A172 (cell line): Measurements from ENCODE around the gene CHD3. TPM values are rescaled to one million over a fixed set of nuclear protein-coding genes. Genes with fewer than 3 reads are reported as not detected.
A peak's percentile ranks its signal among the peaks of the same experiment; 100 is the strongest.
"Not testable (repeated sequence)": the region's sequence is repeated elsewhere in the genome, so short reads cannot be mapped to it uniquely, and the experiment has no call there.

Experiments
- DNase-seq: peaks from one replicate; pipeline ENCODE4 v3.0.0-alpha.2; 2015; ENCODE audit warnings: low spot score
- total RNA-seq: library from RNA; depleted of rRNA; stranded (reverse); fragments of >200 nt; shearing (Covaris generic); gene quantifications from 2 replicates; pipeline ENCODE4 v1.2.3, GENCODE V29; 2014

Gene CHD3
- total RNA-seq, 1 experiment from 2014 or later: 89.2 TPM

GRCh38 chr17:7931709-7932482, 43.3 kb downstream of the CHD3 start, which contains the start of the genes CNTROB and TRAPPC1:
TSS of gene CNTROB (plus strand) at chr17:7932206. CDS start at chr17:7933080, 874 bp downstream.
TSS of gene TRAPPC1 (minus strand) at chr17:7931946. CDS start at chr17:7931829, 117 bp downstream.
- DNase-seq: peak; percentile 98

- peak; percentile 37 for DNase-seq
Observed at GRCh38 chr17:7932483-7932891, 43.9 kb downstream of the CHD3 start.

DNA sequence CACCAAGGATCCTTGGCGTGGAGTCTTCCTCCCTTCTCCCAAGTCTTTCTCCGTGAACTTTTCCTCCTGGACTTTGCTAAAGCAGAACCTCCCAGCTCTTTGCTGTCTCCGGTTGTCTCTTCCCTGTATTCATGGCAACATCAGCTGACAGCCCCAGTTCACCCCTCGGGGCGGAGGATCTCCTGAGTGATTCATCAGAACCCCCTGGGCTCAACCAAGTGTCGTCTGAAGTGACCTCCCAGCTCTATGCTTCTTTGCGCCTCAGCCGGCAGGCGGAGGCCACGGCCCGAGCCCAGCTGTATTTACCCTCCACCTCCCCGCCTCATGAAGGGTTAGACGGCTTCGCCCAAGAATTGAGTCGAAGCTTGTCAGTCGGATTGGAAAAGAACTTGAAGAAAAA, 44.4 kb downstream of the CHD3 start:
- DNase-seq: peak; percentile 71

DNA sequence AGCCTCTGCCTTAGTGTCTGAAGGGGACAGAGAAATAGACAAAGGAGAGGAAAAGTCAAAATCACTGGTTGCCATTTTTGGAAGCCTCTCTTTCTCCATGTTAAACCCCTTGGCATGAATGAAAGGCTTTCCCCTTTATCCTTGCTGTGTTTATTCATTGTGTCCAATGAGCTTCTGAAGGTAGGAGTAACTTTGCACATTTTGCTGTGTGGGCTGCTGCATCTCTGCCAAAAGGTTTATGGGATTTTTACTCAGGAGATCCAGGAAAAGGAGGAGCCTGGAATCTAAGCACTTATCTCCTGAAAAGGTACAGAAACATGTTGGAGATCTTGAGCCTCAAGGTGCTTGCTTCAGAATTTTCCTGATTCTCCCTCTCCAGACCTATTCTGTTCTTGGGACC, 47.3 kb downstream of the CHD3 start:
- DNase-seq: no peak

GRCh38 chr17:7940034-7940433, 51.4 kb downstream of the CHD3 start:
- DNase-seq: no peak

DNA sequence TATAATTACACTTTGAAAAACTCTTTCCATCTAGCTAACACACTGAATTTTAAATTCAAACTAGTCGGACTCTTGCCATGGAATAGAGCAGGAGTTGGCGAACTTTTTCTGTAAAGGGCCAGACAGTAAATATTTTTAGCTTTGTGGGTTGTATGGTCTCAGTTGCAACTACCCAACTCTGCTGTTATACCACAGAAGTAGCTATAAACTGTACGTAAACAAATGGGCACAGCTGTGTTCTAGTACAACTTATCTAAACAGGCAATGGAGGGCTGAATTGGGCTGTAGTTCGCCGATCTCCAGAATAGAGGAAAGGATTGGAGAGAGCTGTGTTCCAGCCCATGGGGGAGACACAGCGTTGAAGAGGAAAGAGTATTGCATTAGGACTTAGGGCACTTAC, 52.2 kb downstream of the CHD3 start:
- no peak for DNase-seq

- no peak for DNase-seq
Observed at GRCh38 chr17:7943291-7943690, 54.7 kb downstream of the CHD3 start.

DNA sequence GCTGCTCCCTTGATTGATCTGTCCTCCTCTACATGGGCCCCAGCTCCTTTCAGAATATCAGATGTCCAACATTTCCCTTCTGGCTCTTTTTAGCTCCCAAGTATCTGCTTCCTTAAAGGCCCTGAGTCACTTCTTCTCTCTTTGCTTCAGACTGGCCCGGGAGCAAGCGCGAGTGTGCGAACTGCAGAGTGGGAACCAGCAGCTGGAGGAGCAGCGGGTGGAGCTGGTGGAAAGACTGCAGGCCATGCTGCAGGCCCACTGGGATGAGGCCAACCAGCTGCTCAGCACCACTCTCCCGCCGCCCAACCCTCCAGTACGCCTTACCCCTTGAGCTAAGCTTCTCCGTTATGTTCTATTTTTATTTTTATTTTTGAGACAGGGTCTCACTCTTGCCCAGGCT, 55.7 kb downstream of the CHD3 start:
- no peak for DNase-seq

DNA sequence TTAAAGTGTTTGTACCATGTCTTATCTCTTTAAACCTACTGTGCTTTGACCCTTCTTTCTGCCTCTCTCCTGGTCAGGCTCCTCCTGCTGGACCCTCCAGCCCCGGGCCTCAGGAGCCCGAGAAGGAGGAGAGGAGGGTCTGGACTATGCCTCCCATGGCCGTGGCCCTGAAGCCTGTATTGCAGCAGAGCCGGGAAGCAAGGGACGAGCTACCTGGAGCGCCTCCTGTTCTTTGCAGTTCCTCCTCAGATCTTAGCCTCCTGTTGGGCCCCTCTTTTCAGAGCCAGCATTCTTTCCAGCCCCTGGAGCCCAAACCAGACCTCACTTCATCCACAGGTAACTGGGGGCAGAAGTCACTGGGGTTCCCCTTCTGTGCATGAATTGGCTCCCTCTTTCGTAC, 57.1 kb downstream of the CHD3 start:
- DNase-seq: no peak

GRCh38 chr17:7946441-7946840, 57.9 kb downstream of the CHD3 start:
- no peak for DNase-seq

GRCh38 chr17:7947651-7948050, 59.1 kb downstream of the CHD3 start:
- no peak for DNase-seq

GRCh38 chr17:7950578-7950977, 62.0 kb downstream of the CHD3 start:
- DNase-seq: no peak

DNA sequence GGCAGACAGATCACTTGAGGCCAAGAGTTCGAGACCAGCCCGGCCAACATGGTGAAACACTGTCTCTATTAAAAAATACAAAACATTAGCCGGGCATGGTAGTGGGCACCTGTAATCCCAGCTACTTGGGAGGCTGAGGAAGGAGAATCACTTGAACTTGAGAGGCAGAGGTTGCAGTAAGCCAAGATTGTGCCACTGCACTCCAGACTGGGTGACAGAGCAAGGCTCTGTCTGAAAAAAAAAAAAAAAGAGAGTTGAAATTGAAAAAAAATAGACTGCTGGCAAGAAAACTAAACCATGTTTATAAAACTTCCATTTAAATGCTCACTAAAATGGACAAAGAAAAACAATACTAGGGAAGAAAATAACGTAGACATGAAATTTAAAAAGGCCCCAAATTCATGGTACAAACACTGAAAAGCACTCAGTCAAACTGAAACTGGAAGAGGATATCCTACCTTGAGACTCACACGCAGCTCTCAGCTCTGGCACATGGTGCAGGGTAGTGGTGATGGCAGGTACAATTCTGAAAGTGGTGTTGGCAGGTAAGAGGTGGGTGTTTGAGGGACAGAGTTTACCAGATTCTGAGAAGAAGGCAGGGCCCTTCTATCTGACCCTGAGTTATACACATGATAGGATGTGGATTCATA, 62.7 kb downstream of the CHD3 start:
- DNase-seq: no peak

- not testable (repeated sequence) for DNase-seq
Observed at GRCh38 chr17:7953266-7953665, 64.7 kb downstream of the CHD3 start.

GRCh38 chr17:7955414-7956227, 67.0 kb downstream of the CHD3 start:
- DNase-seq: no peak

- no peak for DNase-seq
Observed at GRCh38 chr17:7956228-7956965, 67.8 kb downstream of the CHD3 start.

DNA sequence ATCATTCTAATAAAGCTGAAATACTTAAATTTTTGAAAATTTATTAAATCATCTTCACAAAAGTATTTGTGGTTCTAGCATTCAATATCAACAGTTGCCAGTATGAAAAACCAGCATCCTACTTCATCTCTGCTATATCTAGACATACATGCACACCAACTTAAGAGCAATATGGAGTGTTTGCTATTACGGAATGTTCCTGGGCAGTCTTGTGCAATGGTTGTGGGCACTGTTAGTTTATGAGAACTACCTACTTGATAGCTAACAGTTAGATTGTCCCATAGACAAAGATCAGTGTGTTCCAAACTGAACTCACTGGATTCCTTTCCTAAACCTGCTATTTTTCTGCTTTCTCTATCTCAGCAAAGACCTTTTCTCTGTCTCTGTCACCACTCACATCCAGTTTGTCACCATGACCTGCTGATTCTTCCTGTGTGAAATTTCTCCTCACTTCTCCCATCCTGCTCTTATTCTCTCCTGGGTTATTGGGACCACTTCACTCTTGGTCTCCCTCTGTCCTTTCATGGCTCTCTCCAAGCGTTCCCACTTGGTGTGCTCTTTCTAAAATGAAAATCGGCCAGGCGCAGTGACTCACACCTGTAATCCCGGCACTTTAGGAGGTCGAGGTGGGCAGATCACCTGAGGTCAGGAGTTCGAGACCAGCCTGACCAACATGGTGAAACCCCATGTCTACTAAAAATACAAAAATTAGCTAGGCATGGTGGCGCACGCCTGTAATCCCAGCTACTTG, 71.1 kb downstream of the CHD3 start:
- DNase-seq: no peak

- no peak for DNase-seq
Observed at GRCh38 chr17:7961421-7961820, 72.8 kb downstream of the CHD3 start.
